CD8-positive, alpha-beta memory T cell (primary cell): ENCODE measurements around the gene A3GALT2. TPM values are rescaled to one million over a fixed set of nuclear protein-coding genes. Genes with fewer than 3 reads are reported as not detected.
A peak's percentile ranks its signal among the peaks of the same experiment; 100 is the strongest.

Source experiments
- CTCF ChIA-PET: fragments of 350-600 bp; sonication (Branson Sonifier 250); formaldehyde crosslinking; loops from one replicate; lab custom pipeline; 2021; ENCODE audit warnings: antibody characterized with exemption; lab: Charles Lee
- POLR2A ChIA-PET: fragments of 350-600 bp; sonication (Branson Sonifier 250); formaldehyde crosslinking; loops from one replicate; lab custom pipeline; 2021; ENCODE audit warnings: antibody characterized with exemption; lab: Charles Lee
- DNase-seq, 5 donors: peaks; one replicate each; pipeline versions ENCODE4 v3.0.0 to v3.0.0-alpha.2; 2020 to 2022; ENCODE audit warnings: mixed read lengths in 1 of 5
- H3K27ac ChIP-seq: one replicate; pipeline ENCODE4 v1.7.0; 2013; ENCODE audit warnings: low read depth, mild to moderate bottlenecking, low read length, moderate library complexity
- H3K27me3 ChIP-seq: 2 replicates; pipeline ENCODE4 v1.7.0; 2013; ENCODE audit warnings: low read length, mild to moderate bottlenecking; ENCODE audit not compliant: insufficient read depth, poor library complexity, severe bottlenecking
- H3K36me3 ChIP-seq: 2 replicates; pipeline ENCODE4 v1.7.0; 2013; ENCODE audit warnings: mild to moderate bottlenecking, low read length, moderate library complexity; ENCODE audit not compliant: insufficient read depth
- H3K4me1 ChIP-seq: 2 replicates; pipeline ENCODE4 v1.7.0; 2013; ENCODE audit warnings: mild to moderate bottlenecking, low read length, moderate library complexity; ENCODE audit not compliant: insufficient read depth
- H3K4me3 ChIP-seq: 2 replicates; pipeline ENCODE4 v1.7.0; 2013; ENCODE audit warnings: mild to moderate bottlenecking, low read length
- H3K9me3 ChIP-seq: 2 replicates; pipeline ENCODE4 v1.7.0; 2013; ENCODE audit warnings: mild to moderate bottlenecking, low read length
- H3K27ac Mint-ChIP-seq, 8 donors: one replicate each; pipeline ENCODE4 v1.8.0; 2020 to 2021; ENCODE audit warnings: mixed read lengths in 8 of 8, mild to moderate bottlenecking in 6 of 8, inconsistent platforms in 3 of 8, moderate library complexity in 3 of 8
- H3K27me3 Mint-ChIP-seq, 2 donors: one replicate each; pipeline ENCODE4 v1.8.0; 2020 to 2021; ENCODE audit warnings: mixed read lengths in 2 of 2, mild to moderate bottlenecking in 1 of 2, moderate library complexity in 1 of 2
- H3K36me3 Mint-ChIP-seq, 3 donors: one replicate each; pipeline ENCODE4 v1.8.0; 2020 to 2021; ENCODE audit warnings: mixed read lengths in 3 of 3, inconsistent platforms in 1 of 3, mild to moderate bottlenecking in 1 of 3
- H3K4me1 Mint-ChIP-seq, 3 donors: one replicate each; pipeline ENCODE4 v1.8.0; 2020 to 2021; ENCODE audit warnings: mixed read lengths in 3 of 3, inconsistent platforms in 1 of 3, mild to moderate bottlenecking in 1 of 3
- H3K4me3 Mint-ChIP-seq, 7 donors: one replicate each; pipeline ENCODE4 v1.8.0; 2020 to 2021; ENCODE audit warnings: mixed read lengths in 7 of 7, mild to moderate bottlenecking in 6 of 7, moderate library complexity in 4 of 7, inconsistent platforms in 2 of 7
- H3K9me3 Mint-ChIP-seq, 5 donors: one replicate each; pipeline ENCODE4 v1.8.0; 2020 to 2022; ENCODE audit warnings: mixed read lengths in 5 of 5, mild to moderate bottlenecking in 3 of 5, moderate library complexity in 2 of 5, inconsistent platforms in 1 of 5
- polyA plus RNA-seq: library from polyadenylated mRNA; unstranded; fragments of 300-500 nt; fragmentation: Illumina TruSeq; gene quantifications from one replicate; pipeline ENCODE4 v1.2.3, GENCODE V29; 2021
- total RNA-seq, 2 experiments: library from RNA; stranded (reverse); gene quantifications; one replicate each; pipeline ENCODE4 v1.2.3, GENCODE V29; 2021

Gene A3GALT2
- total and polyA plus RNA-seq, 3 experiments from 2014 or later: not detected

DNA sequence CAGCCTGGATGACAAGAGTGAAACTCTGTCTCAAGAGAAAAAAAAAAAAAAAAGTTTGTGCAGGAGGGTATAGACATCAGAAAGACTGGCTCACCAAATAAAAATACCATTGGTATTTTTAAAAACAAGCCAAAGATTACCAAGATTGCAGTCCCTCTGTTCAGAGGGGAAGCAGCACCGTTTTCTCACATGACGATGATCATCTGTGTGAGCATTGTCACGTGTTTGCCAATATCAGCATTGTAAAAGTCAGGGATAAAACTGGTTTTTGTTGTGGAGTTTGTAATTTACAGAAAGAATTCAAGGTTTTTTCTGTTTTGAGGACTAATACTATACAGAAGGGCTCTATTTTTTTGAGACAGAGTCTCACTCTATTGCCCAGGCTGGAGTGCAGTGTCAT is 38.1 kb downstream of the A3GALT2 start:
- Mint-ChIP-seq H3K9me3 (no peaks in the 10 kb centered on the region), H3K27ac (peak overlapping the region in 1 of 8 donors; percentile 10), H3K36me3 (peaks cover 5 to 70% (median 17%) of the 10 kb centered on the region in 3 donors), H3K4me3 (no peak overlapping the region), H3K4me1 (no peaks in the 10 kb centered on the region), H3K27me3 (no peaks in the 10 kb centered on the region)
- ChIA-PET CTCF (interaction anchor here (1.3 kb wide), 1 partner anchor 13 kb away, joined by 3 read pairs; no protein-coding TSS in a partner anchor), POLR2A (no interaction called here)
- no peak for DNase-seq
- Histone ChIP-seq H3K27me3 (no peaks in the 10 kb centered on the region), H3K4me3 (no peak overlapping the region), H3K27ac (no peak overlapping the region), H3K36me3 (peaks cover 5% of the 10 kb centered on the region), H3K4me1 (no peaks in the 10 kb centered on the region), H3K9me3 (no peaks in the 10 kb centered on the region)

DNA sequence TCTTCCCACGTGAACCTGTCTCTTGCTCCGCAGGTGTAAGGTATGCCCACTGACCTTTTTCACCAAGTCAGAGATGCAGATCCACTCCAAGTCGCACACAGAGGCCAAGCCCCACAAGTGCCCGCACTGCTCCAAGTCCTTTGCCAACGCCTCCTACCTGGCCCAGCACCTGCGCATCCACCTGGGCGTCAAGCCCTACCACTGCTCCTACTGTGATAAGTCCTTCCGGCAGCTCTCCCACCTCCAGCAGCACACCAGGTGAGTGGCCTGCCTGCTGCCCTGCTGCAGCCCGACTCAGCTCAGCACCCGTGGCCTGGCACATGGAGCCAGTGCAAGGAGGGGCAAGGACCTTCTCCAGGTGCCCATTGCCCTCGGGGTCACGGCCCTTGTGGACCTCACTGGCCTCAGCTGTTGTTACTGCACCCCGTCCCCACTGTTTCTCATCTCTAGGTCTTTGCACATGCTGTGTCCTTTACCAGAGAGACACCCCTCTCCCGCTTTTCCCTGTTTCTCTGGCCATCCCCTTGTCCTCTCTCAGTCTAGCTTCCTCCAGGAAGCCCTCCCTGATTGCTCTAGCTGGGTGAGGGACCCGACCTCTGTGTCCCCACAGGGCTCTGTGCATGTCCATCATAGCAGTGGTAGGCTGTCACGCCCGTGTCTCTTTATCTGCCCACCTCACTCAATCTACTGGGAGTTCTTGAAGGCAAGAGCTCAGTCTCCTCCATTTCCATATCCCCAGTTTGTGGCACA is 39.2 kb downstream of the A3GALT2 start:
- Histone ChIP-seq H3K27me3 (no peaks in the 10 kb centered on the region), H3K27ac (no peak overlapping the region), H3K9me3 (no peaks in the 10 kb centered on the region), H3K36me3 (peaks cover 5% of the 10 kb centered on the region), H3K4me3 (no peak overlapping the region), H3K4me1 (no peaks in the 10 kb centered on the region)
- H3K4me3 Mint-ChIP-seq: no peak overlapping the region
- CTCF ChIA-PET: no interaction called here
- DNase-seq: no peak
- no peaks in the 10 kb centered on the region for H3K27me3 Mint-ChIP-seq
- no peaks in the 10 kb centered on the region for H3K4me1 Mint-ChIP-seq
- H3K27ac Mint-ChIP-seq: peak overlapping the region in 1 of 8 donors; percentile 45
- POLR2A ChIA-PET: no interaction called here
- H3K9me3 Mint-ChIP-seq: no peaks in the 10 kb centered on the region
- H3K36me3 Mint-ChIP-seq: peaks cover 5 to 71% (median 19%) of the 10 kb centered on the region in 3 donors

DNA sequence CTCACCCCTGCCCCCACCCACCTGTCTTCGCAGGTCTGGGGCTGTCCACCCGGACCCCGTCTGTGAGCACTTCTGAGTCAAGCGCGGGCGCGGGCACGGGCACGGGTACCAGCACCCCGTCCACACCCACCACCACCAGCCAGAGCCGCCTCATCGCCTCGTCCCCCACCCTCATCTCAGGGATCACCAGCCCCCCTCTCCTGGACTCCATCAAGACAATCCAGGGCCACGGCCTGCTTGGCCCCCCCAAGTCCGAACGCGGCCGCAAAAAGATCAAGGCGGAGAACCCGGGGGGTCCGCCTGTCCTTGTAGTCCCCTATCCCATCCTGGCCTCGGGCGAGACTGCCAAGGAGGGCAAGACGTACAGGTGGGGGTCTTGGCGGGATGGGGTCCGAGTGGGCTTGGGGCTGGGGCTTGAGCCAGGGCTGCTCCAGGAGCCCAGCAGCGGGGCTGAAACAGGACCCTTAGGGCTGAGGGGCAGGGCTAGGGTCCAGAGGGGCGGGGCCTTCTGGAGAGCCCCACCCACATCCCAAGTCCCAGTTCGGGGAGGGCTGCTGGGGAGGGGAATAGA is 40.7 kb downstream of the A3GALT2 start:
- Histone ChIP-seq H3K4me3 (no peak overlapping the region), H3K27ac (no peak overlapping the region), H3K4me1 (no peaks in the 10 kb centered on the region), H3K36me3 (peaks cover 5% of the 10 kb centered on the region), H3K27me3 (no peaks in the 10 kb centered on the region), H3K9me3 (no peaks in the 10 kb centered on the region)
- Mint-ChIP-seq H3K4me3 (no peak overlapping the region), H3K27ac (no peak overlapping the region), H3K36me3 (peaks cover 5 to 68% (median 19%) of the 10 kb centered on the region in 3 donors), H3K27me3 (no peaks in the 10 kb centered on the region), H3K4me1 (no peaks in the 10 kb centered on the region), H3K9me3 (no peaks in the 10 kb centered on the region)
- CTCF ChIA-PET: no interaction called here
- POLR2A ChIA-PET: no interaction called here
- no peak for DNase-seq

DNA sequence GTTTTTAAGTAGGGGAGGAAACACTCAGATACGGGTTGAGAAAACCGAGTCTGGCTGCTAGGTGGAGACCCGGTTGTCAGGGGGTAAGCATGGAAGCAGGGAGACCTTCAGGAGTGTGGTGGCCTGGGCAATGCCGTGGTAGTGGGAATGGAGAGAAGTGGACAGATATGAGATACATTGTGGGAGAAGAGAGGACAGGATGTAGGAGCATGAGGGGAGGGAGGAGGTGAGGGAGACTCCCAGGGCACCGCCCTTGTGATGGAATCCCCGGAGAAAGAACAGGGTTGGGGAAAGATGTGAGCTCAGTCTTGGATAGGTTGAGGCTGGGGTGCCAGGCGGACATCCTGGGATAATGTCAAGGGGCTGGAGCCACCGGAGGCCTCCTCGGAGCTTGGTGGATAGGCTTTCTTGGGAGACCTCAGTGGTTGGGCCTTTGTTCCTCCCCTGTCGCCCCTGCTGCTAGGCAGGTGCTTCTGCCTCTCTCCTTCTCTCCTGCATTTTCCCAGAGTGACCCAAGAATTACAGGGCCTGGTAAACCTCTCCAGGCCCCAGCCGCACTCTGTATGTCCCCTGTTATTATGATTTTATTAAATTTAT is 43.3 kb downstream of the A3GALT2 start:
- Mint-ChIP-seq H3K4me1 (peaks cover 18 to 20% (median 19%) of the 10 kb centered on the region in 3 donors), H3K36me3 (peaks cover 5 to 49% (median 12%) of the 10 kb centered on the region in 3 donors), H3K27me3 (no peaks in the 10 kb centered on the region), H3K4me3 (no peak overlapping the region), H3K27ac (peak overlapping the region in 1 of 8 donors; percentile 57), H3K9me3 (no peaks in the 10 kb centered on the region)
- POLR2A ChIA-PET: no interaction called here
- Histone ChIP-seq H3K27me3 (no peaks in the 10 kb centered on the region), H3K27ac (no peak overlapping the region), H3K36me3 (peaks cover 5% of the 10 kb centered on the region), H3K4me1 (peaks cover 16% of the 10 kb centered on the region), H3K4me3 (no peak overlapping the region), H3K9me3 (no peaks in the 10 kb centered on the region)
- DNase-seq: no peak
- CTCF ChIA-PET: interaction anchor here (1.8 kb wide), 1 partner anchor 18 kb away, joined by 5 read pairs; no protein-coding TSS in a partner anchor

DNA sequence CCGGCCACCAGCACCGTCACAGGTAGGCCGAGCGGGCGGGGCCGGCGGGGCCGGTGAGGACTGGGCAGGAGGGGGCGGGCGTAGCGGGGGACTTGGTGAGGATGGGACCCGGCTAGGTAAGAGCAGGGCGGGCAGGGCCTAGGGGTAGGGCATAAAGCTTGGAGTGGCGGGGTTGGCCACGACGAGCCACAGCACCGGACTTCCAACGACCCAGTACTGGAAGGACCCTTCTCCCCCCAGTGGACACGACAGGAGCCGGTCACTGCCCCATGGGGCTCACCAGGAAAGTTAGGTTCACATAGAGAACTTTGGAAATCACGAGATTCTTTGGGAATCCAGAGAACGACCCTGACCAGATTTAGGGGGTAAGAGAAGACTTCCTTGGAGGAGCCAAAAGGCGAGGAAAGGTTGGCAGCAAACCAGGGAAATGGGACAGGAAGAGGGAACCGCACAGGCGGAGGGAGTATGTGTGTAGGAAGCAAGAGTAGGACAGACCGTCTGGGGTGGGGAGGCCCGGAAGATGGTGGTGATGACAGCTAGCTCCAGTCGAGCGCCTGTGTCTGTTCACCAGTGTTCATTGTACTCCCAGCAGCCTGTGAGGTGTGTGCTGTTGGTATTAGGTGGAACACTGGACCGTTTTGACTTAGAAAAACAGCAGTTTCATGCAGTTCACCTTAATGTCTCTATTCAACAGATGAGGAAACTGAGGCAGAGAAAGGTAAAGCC is 44.2 kb downstream of the A3GALT2 start:
- ChIA-PET CTCF (interaction anchor here (1.8 kb wide), 1 partner anchor 19 kb away, joined by 5 read pairs; no protein-coding TSS in a partner anchor), POLR2A (no interaction called here)
- H3K36me3 Mint-ChIP-seq: peaks cover 2 to 41% (median 8%) of the 10 kb centered on the region in 3 donors

DNA sequence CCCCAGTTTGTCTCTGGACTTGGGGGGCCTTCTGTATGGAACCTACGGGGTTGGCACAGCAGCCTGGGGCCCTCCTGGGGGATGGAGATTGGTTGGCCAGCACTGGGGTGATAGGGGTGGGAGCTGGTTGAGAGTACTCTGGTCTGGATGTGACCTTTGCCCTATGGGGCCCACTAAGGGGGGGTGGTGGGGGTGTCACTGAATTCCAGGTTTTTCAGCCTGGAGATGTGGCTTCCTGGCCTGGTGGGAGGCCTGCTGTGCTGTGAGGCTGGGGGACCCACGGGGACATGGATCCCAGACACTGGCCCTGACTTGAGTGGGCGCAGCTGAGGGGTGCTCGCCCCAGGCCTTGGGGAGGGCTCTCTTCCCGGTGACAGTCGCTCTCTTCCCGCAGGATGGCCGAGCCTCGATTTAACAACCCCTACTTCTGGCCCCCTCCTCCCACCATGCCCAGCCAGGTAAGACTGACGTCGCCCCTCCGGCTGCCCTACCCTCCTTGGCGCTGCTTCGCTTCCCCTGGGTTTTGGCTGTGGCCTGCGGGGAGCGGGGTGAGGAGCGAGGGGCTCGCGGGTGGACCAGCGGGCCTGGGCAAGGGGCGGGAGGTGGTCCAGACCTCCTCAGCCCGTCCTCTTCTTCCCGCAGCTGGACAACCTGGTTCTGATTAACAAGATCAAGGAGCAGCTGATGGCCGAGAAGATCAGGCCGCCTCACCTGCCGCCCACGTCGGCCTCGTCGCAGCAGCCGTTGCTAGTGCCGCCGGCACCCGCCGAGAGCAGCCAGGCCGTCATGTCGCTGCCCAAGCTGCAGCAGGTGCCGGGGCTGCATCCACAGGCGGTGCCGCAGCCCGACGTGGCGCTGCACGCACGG is 45.0 kb downstream of the A3GALT2 start:
- peaks cover 24% of the 10 kb centered on the region for H3K4me1 ChIP-seq
- no peak overlapping the region for H3K27ac ChIP-seq
- H3K4me3 ChIP-seq: no peak overlapping the region
- POLR2A ChIA-PET: no interaction called here
- H3K27me3 Mint-ChIP-seq: no peaks in the 10 kb centered on the region
- peak overlapping the region in 1 of 8 donors; percentile 17 for H3K27ac Mint-ChIP-seq
- no peaks in the 10 kb centered on the region for H3K27me3 ChIP-seq
- no peak overlapping the region for H3K4me3 Mint-ChIP-seq
- no peaks in the 10 kb centered on the region for H3K36me3 ChIP-seq
- H3K36me3 Mint-ChIP-seq: peaks cover 0 to 35% (median 5%) of the 10 kb centered on the region in 3 donors
- no peaks in the 10 kb centered on the region for H3K9me3 ChIP-seq
- H3K9me3 Mint-ChIP-seq: no peaks in the 10 kb centered on the region
- no peak for DNase-seq
- peaks cover 31 to 35% (median 31%) of the 10 kb centered on the region in 3 donors for H3K4me1 Mint-ChIP-seq
- CTCF ChIA-PET: no interaction called here

More for the DNA sequence above, 44.2 kb downstream of the A3GALT2 start:
- Mint-ChIP-seq H3K27ac (no peak overlapping the region), H3K4me1 (peaks cover 26 to 27% (median 26%) of the 10 kb centered on the region in 3 donors), H3K9me3 (no peaks in the 10 kb centered on the region), H3K27me3 (no peaks in the 10 kb centered on the region), H3K4me3 (peak overlapping the region in 1 of 7 donors; percentile 2)
- H3K27me3 ChIP-seq: no peaks in the 10 kb centered on the region
- peaks cover 24% of the 10 kb centered on the region for H3K4me1 ChIP-seq
- no peak overlapping the region for H3K27ac ChIP-seq
- no peaks in the 10 kb centered on the region for H3K9me3 ChIP-seq
- peaks cover 1% of the 10 kb centered on the region for H3K36me3 ChIP-seq
- DNase-seq: no peak
- no peak overlapping the region for H3K4me3 ChIP-seq

DNA sequence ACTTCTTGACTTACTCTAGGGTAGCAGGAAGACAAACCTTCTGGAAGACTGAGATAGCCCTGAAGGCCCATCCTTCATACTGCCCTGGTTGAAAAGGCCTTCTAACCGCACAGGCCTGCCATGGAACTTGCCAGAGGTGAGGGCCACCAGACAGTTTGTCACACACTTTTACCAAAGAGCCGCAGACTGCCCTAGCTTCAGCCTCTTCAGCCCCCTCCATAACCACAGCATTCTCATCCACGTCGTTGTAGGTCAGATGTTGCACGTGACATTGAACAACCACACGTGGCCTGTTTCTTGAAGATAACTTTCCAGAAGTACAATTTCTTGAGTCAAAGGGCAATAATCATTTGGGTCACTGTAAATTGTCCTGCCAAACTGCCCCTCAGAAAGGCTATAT is 45.7 kb downstream of the A3GALT2 start:
- Mint-ChIP-seq H3K27ac (peak overlapping the region in 5 of 8 donors; percentile 1 to 85 (median 20)), H3K9me3 (no peaks in the 10 kb centered on the region), H3K27me3 (no peaks in the 10 kb centered on the region), H3K4me3 (no peak overlapping the region), H3K4me1 (peaks cover 31 to 35% (median 31%) of the 10 kb centered on the region in 3 donors), H3K36me3 (peaks cover 0 to 36% (median 5%) of the 10 kb centered on the region in 3 donors)
- no peaks in the 10 kb centered on the region for H3K36me3 ChIP-seq
- DNase-seq: no peak
- no peaks in the 10 kb centered on the region for H3K27me3 ChIP-seq
- no peaks in the 10 kb centered on the region for H3K9me3 ChIP-seq
- peaks cover 24% of the 10 kb centered on the region for H3K4me1 ChIP-seq
- ChIA-PET CTCF (no interaction called here), POLR2A (no interaction called here)
- H3K4me3 ChIP-seq: no peak overlapping the region
- H3K27ac ChIP-seq: no peak overlapping the region
